ENCODE results near the gene ARHGAP22. TPM values are rescaled to one million over a fixed set of nuclear protein-coding genes. Genes with fewer than 3 reads are reported as not detected.

ARHGAP22 gene
- total and polyA plus RNA-seq, 2 of the 4 experiments (the other 2 are of a cell fraction): 28.3 to 30.2 TPM

DNA sequence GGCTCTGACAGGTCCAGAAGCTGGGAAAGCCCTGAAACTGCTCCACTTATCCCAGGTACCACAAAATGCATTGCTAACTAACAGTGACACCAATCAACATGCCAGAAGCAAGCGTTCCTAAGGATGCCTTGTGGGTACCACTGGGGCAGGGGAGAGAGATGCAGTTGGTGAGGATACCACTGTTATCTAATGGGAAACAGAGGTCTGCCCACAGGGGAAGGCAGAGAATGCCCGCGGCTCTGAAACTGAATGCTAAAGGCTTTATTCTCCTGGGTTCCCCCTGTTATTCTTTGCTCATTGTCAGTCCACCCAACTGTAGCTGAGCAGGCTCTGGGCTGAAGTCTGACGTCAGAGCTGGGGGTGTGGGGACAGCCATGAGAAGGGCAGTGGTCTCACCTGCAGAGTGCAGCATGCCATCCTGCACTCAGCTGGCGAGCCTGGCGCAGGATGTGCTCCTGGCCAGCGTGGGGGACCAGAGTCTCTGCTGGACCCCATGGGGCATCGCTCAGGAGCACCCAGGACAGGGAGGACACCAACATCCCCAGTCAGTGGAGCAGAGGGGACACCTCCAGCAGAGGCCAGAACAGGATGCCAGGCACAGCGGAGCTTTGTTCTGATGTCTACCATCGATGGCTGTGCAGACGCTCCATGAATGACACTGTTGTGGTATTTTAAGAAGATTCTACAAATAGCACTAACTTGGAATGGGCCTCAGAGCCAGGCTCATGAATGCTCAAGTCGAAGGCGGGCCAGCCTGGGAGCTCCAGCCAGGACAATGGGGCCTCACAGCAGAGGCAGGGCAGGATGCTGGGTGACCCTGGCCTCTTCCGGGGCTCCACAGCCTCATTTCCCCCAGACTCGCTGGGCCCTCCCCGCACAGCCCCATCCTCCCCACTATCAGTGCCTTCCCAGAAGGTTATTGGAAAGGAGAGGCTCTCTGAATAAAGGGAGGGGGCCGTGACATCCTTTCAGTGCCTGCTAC is 95.8 kb downstream of the ARHGAP22 start:
- Histone ChIP-seq H2BK20ac (ENCODE audit: low read depth, low read length) (no peak overlapping the region), H2BK5ac (ENCODE audit: low read depth, low read length, poor library complexity, severe bottlenecking) (no peak overlapping the region), H3K4ac (ENCODE audit: low read depth, low read length) (no peak overlapping the region; the same call in 1 of the 2 replicates), H4K5ac (ENCODE audit: low read depth, low read length) (no peak overlapping the region), H3K23ac (ENCODE audit: low read depth, low read length) (no peak overlapping the region), H3K9me1 (ENCODE audit: insufficient read depth, low read length) (peaks cover 41% of the 10 kb centered on the region), H2AK9ac (replicated peaks; ENCODE audit: low read depth, low read length, poor library complexity) (no peak overlapping the region), H3K79me1 (ENCODE audit: low read depth in 1 of 2, low read length in 2 of 2) (peaks cover 45 to 92% of the 10 kb centered on the region in 2 experiments), H4K20me1 (ENCODE audit: insufficient read depth, low read length) (peaks cover 58% of the 10 kb centered on the region), H3K14ac (replicated peaks; ENCODE audit: low read depth, low read length) (no peak overlapping the region), H3K18ac (ENCODE audit: low read depth, low read length) (no peak overlapping the region), H4K8ac (ENCODE audit: low read depth in 2 of 2, low read length in 2 of 2) (no peak overlapping the region), H3K27me3 (ENCODE audit: control insufficient read depth, insufficient read depth, low read length) (no peaks in the 10 kb centered on the region), H2BK15ac (ENCODE audit: low read depth, low read length) (no peak overlapping the region), H2BK120ac (ENCODE audit: low read depth, low read length) (no peak overlapping the region), H3K27ac (ENCODE audit: insufficient read depth, low read length) (no peak overlapping the region), H3K4me1 (ENCODE audit: control insufficient read depth, insufficient read depth, low read length) (peaks cover 7% of the 10 kb centered on the region), H3K9me3 (ENCODE audit: control insufficient read depth, insufficient read depth, low read length) (peaks cover 4% of the 10 kb centered on the region), H3K4me3 (ENCODE audit: insufficient read depth, low read depth, low read length) (no peak overlapping the region), H2AFZ (replicated peaks; ENCODE audit: low read length, poor library complexity) (no peak overlapping the region), H3K56ac (ENCODE audit: extremely low read depth, insufficient read depth, low read length) (no peak overlapping the region), H3K4me2 (ENCODE audit: low read depth, low read length) (no peak overlapping the region), H3K36me3 (ENCODE audit: control insufficient read depth, insufficient read depth, low read length) (no peaks in the 10 kb centered on the region), H2AK5ac (ENCODE audit: low read depth, low read length) (no peak overlapping the region), H4K91ac (ENCODE audit: insufficient read depth, low read depth, low read length) (no peak overlapping the region), H3K9ac (ENCODE audit: low read depth, low read length) (no peak overlapping the region)
- no peak for ATAC-seq (ENCODE audit: low read depth)
- dilution Hi-C loops (cut with HindIII; ENCODE audit: low sequenced_read_pairs, unreplicated experiment): no loop called here
- WGBS, 2 experiments (ENCODE audit: extremely low coverage in 2 of 2, insufficient read length in 1 of 2): 100% methylated on average over 11 of the region's 17 CpGs; no CpG with 5 or more reads in 1 of the 2 experiments
- BruUV-seq (replicated peaks): no TSS peak
- in situ Hi-C loops (cut with MboI; ENCODE audit: low sequenced_read_pairs): loop anchor here (25.0 kb wide), 2 partner anchors 147 to 297 kb away; no protein-coding TSS in a partner anchor
- CTCF ChIA-PET: no interaction called here
- no peak for DNase-seq
- POLR2A ChIA-PET (ENCODE audit: unreplicated experiment): no interaction called here
- intact Hi-C loops (cut with micrococcal nuclease): no loop called here
- TF ChIP-seq RAD21 (IDR thresholded peaks at IDR 0.05; ENCODE audit: low read length) (no peak), MAZ (IDR thresholded peaks at IDR 0.05; ENCODE audit: borderline replicate concordance, low read depth, low read length) (no peak), BHLHE40 (IDR thresholded peaks at IDR 0.05; ENCODE audit: low read depth, low read length) (no peak), CEBPB (IDR thresholded peaks at IDR 0.05; ENCODE audit: low read depth, low read length) (no peak), NFE2L2 (IDR thresholded peaks at IDR 0.05; ENCODE audit: low read depth, low read length) (no peak), MAFK (IDR thresholded peaks at IDR 0.05; ENCODE audit: low read depth, low read length) (no peak), RCOR1 (IDR thresholded peaks at IDR 0.05; ENCODE audit: insufficient replicate concordance, low read length) (no peak), POLR2A (IDR thresholded peaks at IDR 0.05; ENCODE audit: low read depth, low read length) (no peak), CHD1 (IDR thresholded peaks at IDR 0.05; ENCODE audit: low read depth, low read length) (no peak), MXI1 (IDR thresholded peaks at IDR 0.05; ENCODE audit: borderline replicate concordance, low read depth, low read length) (no peak), RFX5 (IDR thresholded peaks at IDR 0.05; ENCODE audit: low read depth, low read length) (no peak), FOS (IDR thresholded peaks at IDR 0.05; ENCODE audit: low read depth, low read length) (no peak)
- TF ChIP-seq, protein P1, sequence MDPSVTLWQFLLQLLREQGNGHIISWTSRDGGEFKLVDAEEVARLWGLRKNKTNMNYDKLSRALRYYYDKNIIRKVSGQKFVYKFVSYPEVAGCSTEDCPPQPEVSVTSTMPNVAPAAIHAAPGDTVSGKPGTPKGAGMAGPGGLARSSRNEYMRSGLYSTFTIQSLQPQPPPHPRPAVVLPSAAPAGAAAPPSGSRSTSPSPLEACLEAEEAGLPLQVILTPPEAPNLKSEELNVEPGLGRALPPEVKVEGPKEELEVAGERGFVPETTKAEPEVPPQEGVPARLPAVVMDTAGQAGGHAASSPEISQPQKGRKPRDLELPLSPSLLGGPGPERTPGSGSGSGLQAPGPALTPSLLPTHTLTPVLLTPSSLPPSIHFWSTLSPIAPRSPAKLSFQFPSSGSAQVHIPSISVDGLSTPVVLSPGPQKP (IDR thresholded peaks at IDR 0.05; ENCODE audit: borderline replicate concordance, low read depth, low read length): no peak
- TF ChIP-seq, protein P2, sequence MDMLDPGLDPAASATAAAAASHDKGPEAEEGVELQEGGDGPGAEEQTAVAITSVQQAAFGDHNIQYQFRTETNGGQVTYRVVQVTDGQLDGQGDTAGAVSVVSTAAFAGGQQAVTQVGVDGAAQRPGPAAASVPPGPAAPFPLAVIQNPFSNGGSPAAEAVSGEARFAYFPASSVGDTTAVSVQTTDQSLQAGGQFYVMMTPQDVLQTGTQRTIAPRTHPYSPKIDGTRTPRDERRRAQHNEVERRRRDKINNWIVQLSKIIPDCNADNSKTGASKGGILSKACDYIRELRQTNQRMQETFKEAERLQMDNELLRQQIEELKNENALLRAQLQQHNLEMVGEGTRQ (IDR thresholded peaks at IDR 0.05; ENCODE audit: low read depth, low read length): no peak

Measured in IMR-90 (cell line).